GM21619 (cell line): ENCODE data around the gene PHTF2.
"Not testable (repeated sequence)": the region's sequence is repeated elsewhere in the genome, so short reads cannot be mapped to it uniquely, and the experiment has no call there.

Experiments used
- ATAC-seq: cut with Tn5 transposase; IDR thresholded peaks from one replicate; pipeline ENCODE4 v1.9.1; 2021; ENCODE audit not compliant: unreplicated experiment

Gene PHTF2

DNA sequence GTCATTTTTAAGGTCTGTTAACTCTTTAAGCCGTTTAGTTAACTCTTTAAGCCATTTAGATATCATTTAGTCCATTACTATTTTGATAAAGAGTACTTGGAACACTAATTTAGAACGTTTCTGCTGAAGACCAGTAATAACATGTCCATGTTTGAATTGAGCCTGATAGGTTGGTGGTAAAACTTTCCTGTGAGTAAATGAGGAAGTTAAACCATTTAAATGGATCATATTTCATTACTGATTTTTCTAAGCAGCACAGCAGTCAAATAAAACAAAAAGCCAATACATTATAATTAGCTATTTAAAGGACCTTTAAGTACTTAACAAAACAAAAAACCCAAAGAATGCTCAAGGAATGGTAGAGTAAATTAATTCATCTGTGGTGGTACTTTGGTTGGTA is 29.4 kb downstream of the PHTF2 start:
- ATAC-seq = no peak

DNA sequence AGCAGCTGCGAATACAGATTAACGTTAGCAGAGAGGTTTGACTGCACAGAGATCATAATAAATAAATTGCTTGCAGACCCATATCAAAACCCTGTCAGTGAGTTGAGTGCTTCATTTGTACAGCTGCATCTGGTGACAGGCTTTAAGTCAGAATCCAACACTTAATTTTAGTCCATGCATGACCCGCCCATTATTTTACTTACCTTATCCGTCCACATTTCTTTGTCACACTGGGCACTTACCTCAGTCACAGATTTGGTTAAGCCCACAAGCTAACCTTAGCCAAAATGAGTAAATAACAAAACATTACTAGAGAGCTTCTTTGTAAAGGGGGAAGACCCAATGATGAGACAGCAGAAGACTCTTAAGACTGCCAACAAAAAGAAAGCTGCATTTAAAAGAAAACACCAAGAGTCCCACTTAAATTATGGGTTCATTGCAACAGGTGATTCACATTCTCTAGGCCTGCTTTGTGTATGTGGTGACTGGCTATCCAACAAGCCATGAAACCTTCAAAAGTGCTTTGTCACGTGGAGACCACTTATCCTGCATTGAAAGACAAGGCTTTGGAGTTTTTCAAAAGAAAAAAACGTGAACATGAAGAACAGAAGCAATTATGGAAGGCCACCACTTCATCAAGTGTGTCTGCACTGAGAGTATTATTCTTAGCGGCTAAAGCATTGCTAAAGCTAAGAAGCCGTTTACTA is 32.2 kb downstream of the PHTF2 start:
- no peak for ATAC-seq

DNA sequence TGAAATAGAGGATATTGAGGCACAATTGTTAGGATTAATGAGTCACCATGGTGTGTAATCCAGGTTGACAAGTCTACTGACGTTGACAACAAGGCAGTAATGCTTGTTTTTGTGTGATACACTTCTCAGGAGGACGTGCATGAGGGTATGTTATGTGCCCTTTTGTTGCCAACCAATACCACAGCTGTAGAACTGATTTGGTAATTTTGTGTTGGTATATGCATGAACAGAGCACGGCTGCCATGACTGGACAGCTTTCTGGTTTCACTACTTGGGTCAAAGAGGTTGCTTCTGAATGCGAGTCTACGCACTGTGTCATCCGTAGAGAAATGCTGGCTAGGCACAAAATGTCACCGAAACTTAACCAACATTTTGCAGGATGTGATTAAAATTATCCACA is 32.9 kb downstream of the PHTF2 start:
- ATAC-seq = no peak

DNA sequence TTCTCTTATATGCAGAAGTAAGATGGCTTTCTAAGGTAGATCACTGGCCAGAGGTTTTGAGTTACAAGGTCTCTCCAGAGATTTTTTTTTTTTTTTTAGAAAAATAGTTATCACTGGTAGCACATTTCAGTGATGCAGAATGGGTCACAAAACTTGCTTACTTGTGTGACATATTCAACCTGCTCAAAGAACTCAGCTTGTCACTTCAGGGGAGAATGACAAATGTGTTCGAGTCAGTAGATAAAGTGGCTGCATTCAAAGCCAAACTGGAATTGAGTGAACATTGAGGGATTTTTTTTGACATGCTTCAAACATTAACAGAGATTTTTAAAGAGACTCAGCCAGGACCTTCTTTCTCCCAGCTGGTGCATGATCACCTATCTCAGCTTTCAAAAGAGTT is 33.4 kb downstream of the PHTF2 start:
- ATAC-seq = no peak

DNA sequence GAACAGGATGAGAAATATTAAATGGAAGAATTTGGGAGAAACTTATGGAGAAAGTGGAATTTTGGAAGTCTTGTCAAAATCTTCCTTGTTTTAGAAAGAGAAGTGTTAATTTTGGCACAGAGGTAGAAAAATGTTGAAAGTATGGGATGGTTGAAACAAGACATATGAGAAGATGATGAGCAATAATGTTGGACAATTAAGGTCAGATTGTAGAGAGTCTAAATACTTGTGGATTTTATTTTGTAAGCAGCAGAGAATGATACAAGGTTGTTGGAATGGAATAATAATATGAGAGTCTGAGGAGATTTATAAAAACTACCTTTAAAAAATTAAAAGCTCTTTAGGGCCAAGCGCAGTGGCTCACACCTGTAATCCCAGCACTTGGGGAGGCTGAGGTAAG is 34.6 kb downstream of the PHTF2 start:
- ATAC-seq = no peak

DNA sequence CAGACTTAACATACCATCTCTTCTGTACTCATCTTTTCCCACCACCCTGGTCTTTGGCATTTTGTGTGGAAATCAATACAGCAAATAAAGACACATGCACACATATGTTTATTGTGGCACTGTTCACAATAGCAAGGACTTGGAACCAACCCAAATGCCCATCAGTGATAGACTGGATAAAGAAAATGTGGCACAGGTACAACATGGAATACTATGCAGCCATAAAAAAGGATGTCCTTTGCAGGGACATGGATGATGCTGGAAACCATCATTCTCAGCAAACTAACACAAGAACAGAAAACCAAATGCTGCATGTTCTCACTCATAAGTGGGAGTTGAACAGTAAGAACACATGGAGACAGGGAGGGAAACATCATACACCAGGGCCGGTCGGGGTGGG is 37.9 kb downstream of the PHTF2 start:
- ATAC-seq = not testable (repeated sequence)

DNA sequence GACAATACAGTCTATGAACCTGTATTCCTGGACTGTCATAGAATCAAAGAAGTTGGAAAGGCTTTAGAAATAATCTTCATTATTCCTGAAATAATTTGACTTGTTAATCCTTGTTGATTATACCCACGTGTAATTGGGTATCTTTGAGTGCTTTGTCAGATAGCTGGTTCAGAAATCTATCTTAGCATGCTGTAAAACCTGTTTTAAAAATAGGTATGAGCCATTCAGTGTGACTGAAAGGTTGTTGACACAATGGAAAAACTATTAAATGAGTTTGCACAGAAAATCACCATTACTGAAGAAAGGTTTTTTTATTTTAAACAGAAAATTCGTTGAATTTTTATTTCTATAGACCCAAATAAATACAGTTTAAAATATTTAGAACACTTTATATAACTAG is 38.7 kb downstream of the PHTF2 start:
- ATAC-seq = no peak

DNA sequence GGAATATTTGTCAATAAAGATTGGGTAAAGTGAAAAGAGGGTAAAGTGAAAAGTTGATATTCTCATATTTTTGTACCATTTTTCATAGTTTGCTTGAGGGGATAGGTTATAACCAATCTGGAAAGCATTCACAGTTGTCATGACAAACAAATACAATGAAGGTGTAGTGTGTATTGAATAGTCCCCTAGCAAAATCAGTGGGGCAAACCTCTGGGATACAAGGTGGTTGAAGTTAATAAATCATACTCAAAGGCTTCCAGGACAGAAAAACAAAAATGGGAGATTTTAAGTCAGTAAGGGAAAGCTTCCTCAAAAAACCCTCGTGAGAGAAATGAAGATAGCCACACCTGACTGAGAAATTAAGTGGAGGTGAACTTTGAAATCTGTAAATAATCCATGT is 39.4 kb downstream of the PHTF2 start:
- no peak for ATAC-seq

DNA sequence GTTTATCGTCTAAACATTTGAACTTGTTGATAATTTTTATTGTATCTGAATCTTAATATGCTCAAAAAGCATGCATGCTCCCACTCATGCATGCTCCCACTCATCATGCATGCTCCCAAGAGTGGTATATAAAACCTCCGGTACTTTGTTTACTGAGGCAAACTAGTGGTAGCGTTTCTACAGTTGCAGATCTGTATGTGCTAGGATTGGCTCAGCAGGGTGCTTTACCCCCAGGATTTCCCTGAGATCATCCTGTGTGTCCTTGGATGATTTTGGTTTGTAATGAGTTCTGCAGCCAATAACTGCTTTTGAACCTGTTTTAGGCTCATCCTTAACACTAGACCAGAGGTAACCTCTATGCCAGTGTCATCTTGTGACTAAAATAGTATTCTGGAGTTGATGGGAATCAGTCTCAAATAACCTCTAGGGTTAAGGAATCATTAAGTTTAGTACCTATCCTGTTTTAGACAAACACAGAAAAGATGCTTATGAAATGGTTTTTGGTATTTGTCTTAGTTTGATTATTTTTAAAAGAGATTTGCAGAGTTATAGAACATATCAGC is 40.4 kb downstream of the PHTF2 start:
- no peak for ATAC-seq

DNA sequence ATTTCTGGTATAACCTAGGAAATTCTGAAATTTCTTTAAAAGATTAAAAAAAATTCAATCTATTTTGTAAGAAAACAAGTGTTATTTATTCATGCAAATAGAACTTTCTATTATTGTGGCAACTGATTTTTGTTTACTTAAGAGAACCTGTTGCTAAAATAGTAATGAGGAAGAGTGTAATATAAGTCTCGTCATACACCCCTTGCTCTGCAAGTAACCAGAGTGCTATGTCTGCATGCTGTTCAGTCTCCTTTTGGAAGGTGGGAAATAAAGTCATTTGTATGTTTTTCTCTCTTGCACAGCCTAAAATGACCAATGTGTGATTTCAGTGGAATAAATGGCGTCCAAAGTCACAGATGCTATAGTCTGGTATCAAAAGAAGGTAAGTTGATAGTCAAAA is 41.3 kb downstream of the PHTF2 start:
- ATAC-seq = no peak

DNA sequence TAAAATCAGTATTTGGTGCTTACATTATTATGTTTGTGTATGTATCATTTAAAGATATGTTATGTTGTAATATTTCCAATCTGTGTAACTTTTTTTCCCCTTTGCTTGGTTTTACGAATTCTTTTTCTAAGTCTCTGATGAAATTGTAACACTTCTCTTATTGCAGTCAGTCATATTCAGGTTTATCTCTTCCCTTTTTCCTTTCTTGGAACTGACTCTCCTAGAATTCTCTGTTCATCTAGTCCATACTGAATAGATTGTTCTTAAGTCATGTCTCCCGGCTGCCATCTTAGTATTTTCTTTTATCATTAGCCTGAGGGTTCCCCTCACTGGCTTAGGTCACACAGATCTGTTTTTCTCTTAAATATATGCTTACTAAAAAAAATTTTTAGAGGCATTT is 44.6 kb downstream of the PHTF2 start:
- no peak for ATAC-seq

DNA sequence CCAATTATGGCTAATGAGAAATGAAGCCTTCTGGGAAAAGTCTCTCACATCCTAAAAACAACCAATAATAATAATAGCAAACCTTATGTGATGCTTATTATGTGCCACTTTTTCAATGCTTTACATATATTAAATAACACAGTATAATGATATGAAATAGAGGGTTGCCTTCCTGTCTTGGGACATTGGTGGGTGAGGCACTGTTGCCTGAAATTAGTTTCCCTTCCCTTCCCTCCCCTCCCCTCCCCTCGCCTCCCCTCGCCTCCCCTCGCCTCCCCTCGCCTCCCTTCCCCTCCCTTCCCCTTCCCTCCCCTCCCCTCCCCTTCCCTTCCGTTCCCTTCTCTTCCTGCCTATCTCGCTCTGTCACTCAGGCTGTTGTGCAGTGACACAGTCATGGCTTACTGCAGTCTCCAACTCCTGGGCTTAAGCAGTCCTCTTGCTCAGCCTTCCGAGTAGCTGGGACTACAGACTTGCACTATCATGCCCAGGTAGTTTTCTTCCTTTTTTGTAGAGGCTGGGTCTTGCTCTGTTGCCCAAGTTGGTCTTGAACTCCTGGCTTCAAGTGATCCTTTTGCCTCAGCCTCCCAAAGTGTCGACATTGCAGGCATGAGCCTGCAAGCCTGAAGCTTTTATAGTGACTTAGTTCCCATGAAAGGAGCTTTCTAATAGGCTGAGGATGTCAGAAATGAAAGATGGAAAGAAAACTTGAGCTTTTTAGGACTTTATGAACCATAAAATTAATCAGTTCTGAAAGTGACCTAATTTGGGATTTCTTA is 47.9 kb downstream of the PHTF2 start:
- ATAC-seq = no peak

DNA sequence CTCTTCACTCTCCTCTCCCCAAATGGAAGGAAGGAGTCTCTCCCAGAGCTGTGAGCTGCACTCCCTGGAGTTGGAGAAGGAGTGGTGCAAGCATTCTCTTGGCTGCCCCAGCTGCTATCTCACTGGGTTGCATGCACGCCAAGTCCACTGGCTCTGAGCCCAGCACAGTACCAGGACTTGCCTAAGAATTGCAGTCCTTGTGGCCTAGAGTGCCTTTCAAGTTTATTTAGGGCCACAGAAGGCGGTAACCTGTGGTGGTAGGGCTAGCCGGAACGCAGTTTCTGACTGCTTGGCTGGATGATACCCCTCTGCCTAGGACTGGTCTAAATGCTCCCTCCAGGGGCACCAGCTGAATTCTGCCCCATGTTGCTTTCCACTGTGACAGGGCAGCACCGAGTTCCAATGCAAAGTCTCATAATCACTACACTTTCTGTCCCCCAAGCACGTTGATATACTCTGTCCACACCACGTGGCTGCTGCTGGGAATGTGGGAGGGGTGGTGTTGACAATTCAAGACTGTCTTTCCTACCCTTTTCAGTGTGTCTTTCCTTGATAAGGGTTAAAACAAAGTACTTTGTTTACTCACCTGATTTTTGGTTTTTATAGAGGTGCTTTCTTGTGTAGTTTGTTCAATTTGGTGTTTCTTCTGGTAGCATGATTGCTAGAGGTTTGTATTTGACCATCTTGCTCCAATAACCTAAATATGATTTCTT is 57.0 kb downstream of the PHTF2 start:
- ATAC-seq = no peak

DNA sequence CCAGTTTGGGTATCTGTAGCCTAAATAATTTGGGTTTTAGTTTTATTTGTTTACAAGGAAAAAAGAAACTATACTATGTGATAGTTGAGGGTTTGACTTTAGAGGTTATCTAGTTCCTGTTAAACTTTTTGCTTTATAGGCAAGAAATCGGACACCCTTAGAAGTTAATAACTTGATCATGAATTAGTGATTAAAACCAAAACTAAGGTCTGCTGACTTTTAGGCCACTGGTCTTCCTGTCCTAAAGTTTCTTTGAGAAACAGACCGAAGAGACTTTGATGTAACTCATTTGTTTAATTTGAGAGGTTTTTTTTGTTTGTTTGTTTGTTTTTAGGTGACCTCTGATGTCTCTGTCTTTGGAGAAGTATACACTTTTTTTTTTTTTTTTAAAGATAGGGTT is 59.7 kb downstream of the PHTF2 start:
- peak; percentile 68 for ATAC-seq

DNA sequence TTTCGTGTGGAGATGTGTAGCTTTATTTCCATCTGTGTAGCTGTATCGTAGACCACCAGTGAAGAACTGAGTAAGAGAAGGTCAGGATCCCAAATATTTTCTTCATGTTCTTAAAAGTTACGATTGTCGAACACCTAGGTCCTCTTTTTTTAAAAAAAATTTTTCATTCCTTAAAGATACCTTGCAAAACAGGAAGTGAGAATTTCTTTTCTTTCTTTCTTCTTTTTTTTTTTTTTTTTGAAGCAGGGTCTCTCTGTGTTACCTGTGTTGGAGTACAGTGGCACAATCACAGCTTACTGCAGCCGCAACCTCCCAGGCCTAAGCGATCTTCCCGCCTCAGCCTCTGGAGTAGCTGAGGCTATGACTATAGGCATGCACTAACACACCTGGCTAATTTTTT is 60.8 kb downstream of the PHTF2 start:
- no peak for ATAC-seq

DNA sequence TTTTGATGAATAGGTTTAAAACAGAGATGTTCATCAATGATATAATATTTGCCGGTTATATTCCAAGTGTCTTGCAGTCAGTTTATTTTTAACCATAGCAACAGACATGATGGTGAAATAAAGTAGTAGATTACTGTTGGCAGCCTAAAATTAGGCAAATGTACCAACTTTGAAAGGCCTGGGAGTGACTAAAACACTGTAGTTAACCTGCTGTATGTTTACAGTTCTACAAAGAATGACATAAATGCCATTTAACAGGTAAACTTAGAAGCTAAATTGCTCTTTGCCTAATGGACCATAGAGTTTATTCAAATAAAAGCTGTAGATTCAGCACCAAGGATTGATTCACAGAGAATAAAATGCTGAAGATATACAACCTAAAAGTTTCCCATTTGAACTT is 64.1 kb downstream of the PHTF2 start:
- ATAC-seq = no peak

DNA sequence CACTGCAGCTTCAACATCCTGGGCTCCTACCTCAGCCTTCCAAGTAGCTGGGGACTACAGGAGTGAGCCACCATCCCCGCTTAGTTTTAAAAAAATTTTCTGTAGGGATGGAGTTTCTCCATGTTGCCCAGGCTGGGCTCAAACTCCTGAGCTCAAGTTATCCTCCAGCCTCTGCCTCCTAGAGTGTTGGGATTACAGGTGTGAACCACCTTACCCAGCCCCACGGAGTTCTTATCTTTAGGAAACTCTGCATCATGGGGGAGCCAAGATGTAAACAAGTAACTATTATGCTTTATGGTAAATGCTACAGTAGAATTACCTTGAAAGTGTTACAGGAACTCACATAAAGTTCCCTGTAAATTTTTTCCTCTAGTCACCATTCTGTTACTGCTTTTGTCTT is 65.3 kb downstream of the PHTF2 start:
- ATAC-seq = no peak

DNA sequence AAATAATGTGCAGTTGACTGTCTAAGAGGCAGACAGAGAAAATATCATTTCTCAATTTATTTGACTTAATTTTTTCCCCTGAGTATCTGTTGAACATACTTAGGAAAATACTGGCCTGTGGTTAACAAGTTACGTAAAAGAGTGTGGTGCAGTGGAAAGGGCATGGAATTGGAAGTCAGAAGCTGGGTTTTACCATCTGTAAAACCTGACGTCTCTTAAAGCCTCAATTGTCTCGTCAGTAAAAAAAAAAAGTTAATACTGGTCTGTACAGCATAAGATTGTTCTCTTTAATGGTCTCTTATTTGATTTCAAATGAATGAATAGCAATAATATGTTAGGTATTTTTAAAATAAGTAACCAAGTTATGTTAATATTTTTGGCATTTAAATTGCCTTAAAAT is 67.8 kb downstream of the PHTF2 start:
- no peak for ATAC-seq

DNA sequence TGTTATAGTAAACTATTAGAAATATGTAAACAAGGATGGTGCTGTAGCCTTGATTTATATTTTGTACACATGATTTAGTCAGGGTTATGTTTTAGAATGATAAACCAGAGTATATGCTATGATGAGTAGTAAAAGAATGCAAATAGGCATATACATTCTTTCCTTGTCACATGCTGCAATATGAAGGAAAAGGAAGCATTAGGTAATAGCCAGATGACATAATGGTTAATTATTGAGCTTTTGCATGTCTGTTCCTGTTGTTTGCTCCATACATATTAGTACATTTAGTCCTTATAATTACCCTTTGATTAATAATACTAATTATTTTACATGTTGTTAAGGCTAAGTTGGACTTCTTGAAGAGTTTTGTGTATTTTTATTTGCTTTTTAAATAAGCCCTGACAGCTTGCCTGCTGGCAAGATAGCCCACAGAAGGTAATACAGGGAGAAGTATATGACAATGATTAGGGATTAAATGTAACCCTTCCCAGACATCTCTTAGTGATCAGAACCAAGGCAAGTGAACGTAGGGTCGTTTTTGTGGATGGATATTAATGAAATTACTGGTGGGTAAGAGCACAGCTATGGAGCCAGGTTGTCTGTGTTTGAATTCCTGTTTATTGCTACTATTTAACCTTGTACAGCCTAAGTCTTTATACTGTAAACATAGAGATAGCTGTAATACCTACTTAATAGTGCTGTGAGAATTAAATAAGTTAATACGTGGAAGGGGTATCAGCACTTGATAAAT is 68.4 kb downstream of the PHTF2 start:
- no peak for ATAC-seq

DNA sequence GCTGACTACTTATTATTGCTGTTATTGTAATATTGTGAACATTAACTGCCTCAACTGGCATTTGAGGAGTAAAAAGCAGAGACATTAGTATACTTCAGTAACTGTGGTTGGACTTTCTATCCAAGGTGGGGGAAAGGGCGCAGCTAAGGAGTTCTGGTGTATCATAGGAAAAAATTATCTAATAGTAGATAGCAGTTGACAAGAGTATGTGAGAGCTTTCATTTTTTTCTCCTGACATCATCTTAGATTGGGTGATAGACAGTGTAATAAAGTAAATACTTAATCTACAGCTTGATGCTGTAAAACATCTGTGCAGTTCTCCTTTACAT is 68.9 kb downstream of the PHTF2 start:
- ATAC-seq = no peak

DNA sequence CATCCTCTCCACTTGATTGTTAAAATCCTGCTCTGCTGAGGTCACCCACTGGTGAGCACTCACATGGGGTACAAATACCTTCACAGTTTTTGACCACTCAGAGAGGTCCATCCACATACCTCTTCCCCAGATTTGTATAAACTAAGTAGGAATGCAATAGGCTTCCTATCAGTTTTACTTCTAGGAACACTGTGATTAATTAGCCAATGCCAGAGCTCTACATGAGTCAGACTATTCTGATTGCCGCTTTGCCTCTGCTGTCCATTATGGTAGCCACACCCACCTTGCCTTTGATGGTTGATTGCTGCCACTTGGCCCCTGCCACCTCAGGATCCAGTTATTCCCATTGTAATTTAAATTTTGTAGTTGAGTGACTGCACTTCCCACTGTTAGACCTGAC is 73.7 kb downstream of the PHTF2 start:
- not testable (repeated sequence) for ATAC-seq
